GM18858 (cell line): ENCODE data around the gene ZBTB20.

Experiments used
- ATAC-seq: cut with Tn5 transposase; IDR thresholded peaks from one replicate; pipeline ENCODE4 v1.9.1; 2021; ENCODE audit not compliant: unreplicated experiment

Gene ZBTB20

GRCh38 chr3:114725966-114726365 lies 421.1 kb downstream of the ZBTB20 start:
- no peak for ATAC-seq

GRCh38 chr3:114722530-114722929 lies 424.6 kb downstream of the ZBTB20 start:
- ATAC-seq = no peak

GRCh38 chr3:114721864-114722263 lies 425.2 kb downstream of the ZBTB20 start:
- ATAC-seq = peak; percentile 82

GRCh38 chr3:114721209-114721608 lies 425.9 kb downstream of the ZBTB20 start:
- no peak for ATAC-seq

- no peak for ATAC-seq
These were observed 428.2 kb downstream of the ZBTB20 start for GRCh38 chr3:114718898-114719210.

- no peak for ATAC-seq
These were observed 428.8 kb downstream of the ZBTB20 start for GRCh38 chr3:114718071-114718897.

- ATAC-seq = no peak
These were observed 430.2 kb downstream of the ZBTB20 start for GRCh38 chr3:114716916-114717315.

- ATAC-seq = no peak
These were observed 431.0 kb downstream of the ZBTB20 start for GRCh38 chr3:114716126-114716525.

- ATAC-seq = no peak
These were observed 432.1 kb downstream of the ZBTB20 start for GRCh38 chr3:114714957-114715460.

- ATAC-seq = no peak
These were observed 432.9 kb downstream of the ZBTB20 start for GRCh38 chr3:114714237-114714636.

- ATAC-seq = no peak
These were observed 434.2 kb downstream of the ZBTB20 start for GRCh38 chr3:114712728-114713492.

GRCh38 chr3:114711321-114711886 lies 435.7 kb downstream of the ZBTB20 start:
- ATAC-seq = no peak

- no peak for ATAC-seq
These were observed 438.0 kb downstream of the ZBTB20 start for GRCh38 chr3:114709102-114709501.

GRCh38 chr3:114707252-114707860 lies 439.7 kb downstream of the ZBTB20 start:
- ATAC-seq = no peak

- ATAC-seq = peak; percentile 57
These were observed 440.4 kb downstream of the ZBTB20 start for GRCh38 chr3:114706591-114707232.

- ATAC-seq = no peak
These were observed 446.4 kb downstream of the ZBTB20 start for GRCh38 chr3:114700637-114701234.

- no peak for ATAC-seq
These were observed 448.7 kb downstream of the ZBTB20 start for GRCh38 chr3:114698146-114699105.

- no peak for ATAC-seq
These were observed 449.7 kb downstream of the ZBTB20 start for GRCh38 chr3:114697401-114697800.

GRCh38 chr3:114694251-114694650 lies 452.8 kb downstream of the ZBTB20 start:
- no peak for ATAC-seq
